OCI-LY1 (cell line): Measurements from ENCODE around the gene DYNLT2.

ENCODE experiments used
- EZH2 ChIP-seq: fragments of 200-600 bp; sonication (generic), shearing (Covaris generic); IDR thresholded peaks from 2 replicates; pipeline ENCODE4 v1.8.0; 2017; ENCODE audit warnings: borderline replicate concordance, mixed run types, mild to moderate bottlenecking, antibody characterized with exemption, low read length, moderate library complexity, mixed read lengths
- TF ChIP-seq, protein P1 (sequence below): fragments of 200-600 bp; sonication (generic), shearing (Covaris generic); IDR thresholded peaks from 2 replicates; pipeline ENCODE4 v1.5.1; 2017; ENCODE audit warnings: mild to moderate bottlenecking, antibody characterized with exemption, low read length, moderate library complexity, mixed read lengths

DNA sequence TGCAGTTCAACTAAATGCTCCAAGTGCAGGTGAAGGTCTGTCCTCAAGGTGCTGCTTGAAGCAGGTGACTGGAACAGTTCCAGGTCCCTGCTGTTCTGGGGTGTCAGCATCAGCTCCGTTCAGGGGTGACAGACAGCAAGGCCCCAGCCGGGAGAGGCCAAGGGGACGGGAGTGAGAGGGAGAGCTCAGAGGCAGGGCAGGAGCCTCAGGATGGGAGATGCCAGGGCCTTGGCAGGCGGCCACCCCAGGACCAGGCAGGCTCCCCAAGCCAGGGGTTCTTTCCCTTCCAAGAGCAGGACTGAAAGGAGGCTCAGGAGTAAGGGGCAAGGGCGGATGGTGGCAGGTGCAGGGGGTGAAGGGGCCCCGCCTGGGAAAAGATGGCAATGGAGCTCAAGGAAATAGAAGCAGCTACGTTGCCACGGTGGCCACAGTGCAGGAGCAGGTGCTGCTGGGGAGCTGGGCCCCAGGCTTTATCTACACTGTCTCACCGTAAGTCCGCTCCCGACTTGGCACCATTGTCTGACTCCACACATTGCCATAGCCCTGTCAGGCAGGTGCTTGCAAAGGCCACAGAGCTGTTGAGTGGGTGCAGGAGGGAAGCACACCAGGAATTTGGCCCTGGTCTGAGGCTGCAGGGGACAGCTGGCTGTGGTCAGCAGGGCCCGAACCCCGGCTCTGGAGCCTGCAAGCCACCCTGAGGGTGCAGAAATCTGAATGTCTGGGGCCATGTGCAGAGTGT lies 43.1 kb upstream of the DYNLT2 start:
- TF ChIP-seq, protein P1, sequence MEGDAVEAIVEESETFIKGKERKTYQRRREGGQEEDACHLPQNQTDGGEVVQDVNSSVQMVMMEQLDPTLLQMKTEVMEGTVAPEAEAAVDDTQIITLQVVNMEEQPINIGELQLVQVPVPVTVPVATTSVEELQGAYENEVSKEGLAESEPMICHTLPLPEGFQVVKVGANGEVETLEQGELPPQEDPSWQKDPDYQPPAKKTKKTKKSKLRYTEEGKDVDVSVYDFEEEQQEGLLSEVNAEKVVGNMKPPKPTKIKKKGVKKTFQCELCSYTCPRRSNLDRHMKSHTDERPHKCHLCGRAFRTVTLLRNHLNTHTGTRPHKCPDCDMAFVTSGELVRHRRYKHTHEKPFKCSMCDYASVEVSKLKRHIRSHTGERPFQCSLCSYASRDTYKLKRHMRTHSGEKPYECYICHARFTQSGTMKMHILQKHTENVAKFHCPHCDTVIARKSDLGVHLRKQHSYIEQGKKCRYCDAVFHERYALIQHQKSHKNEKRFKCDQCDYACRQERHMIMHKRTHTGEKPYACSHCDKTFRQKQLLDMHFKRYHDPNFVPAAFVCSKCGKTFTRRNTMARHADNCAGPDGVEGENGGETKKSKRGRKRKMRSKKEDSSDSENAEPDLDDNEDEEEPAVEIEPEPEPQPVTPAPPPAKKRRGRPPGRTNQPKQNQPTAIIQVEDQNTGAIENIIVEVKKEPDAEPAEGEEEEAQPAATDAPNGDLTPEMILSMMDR = no peak
- TF ChIP-seq EZH2 = no peak
